Transverse colon (tissue), 4 donors: ENCODE results near the gene BNIP5.

ENCODE experiments used
- CTCF ChIP-seq, 5 experiments: fragments of 200-600 bp in 3 of 5; fragments of 450-650 bp in 2 of 5; sonication (generic) in 3 of 5; IDR thresholded peaks; 1 replicate in 2 of 5; 2 replicates in 3 of 5; pipeline ENCODE4 v1.5.1; 2016 to 2017; ENCODE audit warnings: antibody characterized with exemption in 5 of 5, inconsistent platforms in 3 of 5, mild to moderate bottlenecking in 2 of 5, moderate library complexity in 1 of 5
- POLR2AphosphoS5 ChIP-seq, 3 donors: sonication (generic); formaldehyde crosslinking; IDR thresholded peaks; one replicate each; pipeline ENCODE4 v1.6.1; 2016; ENCODE audit warnings: antibody characterized with exemption in 3 of 3

GRCh38 chr6:36297511-36297910, 39.2 kb downstream of the BNIP5 start:
- no peak for TF ChIP-seq CTCF (IDR thresholded peaks at IDR 0.05)
- TF ChIP-seq POLR2AphosphoS5 (IDR thresholded peaks at IDR 0.05), result no peak
